GM18951 (cell line): ENCODE results near the gene PGAM5.
A peak's percentile ranks its signal among the peaks of the same experiment; 100 is the strongest.
"Not testable (repeated sequence)": the region's sequence is repeated elsewhere in the genome, so short reads cannot be mapped to it uniquely, and the experiment has no call there.

ENCODE experiments used
- POLR2A ChIP-seq: IDR thresholded peaks from 4 replicates; pipeline ENCODE4 v1.6.1; 2011; ENCODE audit warnings: mild to moderate bottlenecking; ENCODE audit not compliant: insufficient read length, insufficient read depth; ENCODE audit errors: extremely low read depth
- in situ Hi-C: fragments of 300-500 bp; cut with MboI; formaldehyde crosslinking; loops from one replicate; pipeline ENCODE4 v1.12.0; 2022; ENCODE audit warnings: low sequenced_read_pairs, mixed read lengths, inconsistent platforms; ENCODE audit not compliant: unreplicated experiment

Gene PGAM5

GRCh38 chr12:132736378-132736777, 25.7 kb downstream of the PGAM5 start:
- TF ChIP-seq POLR2A = peak; percentile 16
- in situ Hi-C loops = no loop called here

DNA sequence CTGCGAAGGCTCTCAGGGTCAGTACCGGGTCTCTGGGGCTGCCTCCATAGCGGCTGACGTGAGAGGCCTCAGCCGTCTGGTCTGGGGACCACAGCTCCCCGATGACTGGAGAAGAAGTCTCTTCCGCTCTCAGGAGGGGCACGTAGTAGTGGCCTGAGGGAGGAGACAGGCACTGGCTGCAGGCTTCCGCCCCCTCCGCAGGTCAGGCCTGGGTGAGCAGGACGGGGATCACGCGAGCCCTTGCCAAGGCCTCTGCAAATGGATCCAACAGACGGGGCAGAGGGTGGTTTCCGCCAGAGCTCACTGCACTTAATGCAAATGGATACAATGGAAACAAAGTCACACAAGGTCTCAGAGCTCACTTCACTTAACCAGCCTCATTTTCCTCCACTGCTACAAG, 26.3 kb downstream of the PGAM5 start:
- no peak for TF ChIP-seq POLR2A
- in situ Hi-C loops = no loop called here

GRCh38 chr12:132739600-132740312, 29.1 kb downstream of the PGAM5 start:
- TF ChIP-seq POLR2A = no peak
- in situ Hi-C loops = no loop called here

DNA sequence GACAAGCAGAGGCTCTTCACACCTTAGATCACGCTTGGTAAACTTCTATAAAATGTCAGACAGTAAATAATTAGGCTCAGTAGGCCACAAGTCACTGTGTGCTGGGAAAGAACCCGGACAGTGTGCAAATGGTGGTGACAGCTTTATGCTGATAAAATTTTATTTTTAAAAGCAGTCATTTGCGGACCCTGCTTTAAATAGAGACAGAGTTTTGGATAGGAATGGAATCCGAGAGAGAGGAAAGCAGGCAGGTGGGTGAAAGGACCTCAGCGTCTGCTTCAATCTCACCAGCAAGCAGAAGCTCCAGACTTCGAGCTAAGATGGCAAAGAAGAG, 29.6 kb downstream of the PGAM5 start:
- no peak for TF ChIP-seq POLR2A
- in situ Hi-C loops = no loop called here

DNA sequence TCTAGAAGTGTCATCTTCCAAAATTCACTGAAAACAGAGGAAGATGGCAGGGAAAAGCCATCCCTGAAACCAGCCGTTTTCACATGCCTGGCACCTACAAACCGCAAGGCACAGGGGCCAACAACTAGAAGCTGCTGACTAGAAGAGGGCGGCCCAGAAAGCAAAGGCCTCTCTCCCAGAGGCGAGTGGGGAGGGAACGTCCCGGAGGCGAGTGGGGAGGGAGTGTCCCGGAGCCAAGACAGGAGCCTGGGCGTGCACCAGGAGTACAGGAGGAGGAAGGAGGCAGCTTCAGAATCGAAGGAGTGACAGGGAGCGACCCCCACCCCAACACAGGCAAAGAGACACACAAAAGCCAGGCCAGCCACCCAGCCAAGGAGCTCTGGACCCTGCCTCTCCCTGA, 30.0 kb downstream of the PGAM5 start:
- TF ChIP-seq POLR2A = no peak
- in situ Hi-C loops = no loop called here

DNA sequence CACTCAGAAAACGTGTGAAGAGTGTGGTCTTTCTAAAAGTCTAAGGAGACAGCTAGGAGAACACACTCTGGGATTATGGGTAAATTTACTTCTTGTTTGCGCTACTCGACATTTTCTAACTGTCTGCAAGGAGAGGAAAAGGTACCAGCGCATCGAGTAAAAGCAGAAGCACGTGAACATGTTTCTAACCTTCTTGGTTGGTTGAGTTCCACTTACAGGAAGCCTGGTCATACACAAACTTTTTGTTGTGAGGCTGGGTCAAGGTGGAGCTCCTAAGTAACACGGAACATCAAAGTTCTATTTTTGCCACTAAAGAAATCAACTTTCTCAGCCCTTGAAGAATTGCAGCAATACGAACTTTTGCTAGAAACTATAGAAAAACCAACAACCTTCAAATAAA, 31.0 kb downstream of the PGAM5 start:
- no peak for TF ChIP-seq POLR2A
- in situ Hi-C loops = no loop called here

DNA sequence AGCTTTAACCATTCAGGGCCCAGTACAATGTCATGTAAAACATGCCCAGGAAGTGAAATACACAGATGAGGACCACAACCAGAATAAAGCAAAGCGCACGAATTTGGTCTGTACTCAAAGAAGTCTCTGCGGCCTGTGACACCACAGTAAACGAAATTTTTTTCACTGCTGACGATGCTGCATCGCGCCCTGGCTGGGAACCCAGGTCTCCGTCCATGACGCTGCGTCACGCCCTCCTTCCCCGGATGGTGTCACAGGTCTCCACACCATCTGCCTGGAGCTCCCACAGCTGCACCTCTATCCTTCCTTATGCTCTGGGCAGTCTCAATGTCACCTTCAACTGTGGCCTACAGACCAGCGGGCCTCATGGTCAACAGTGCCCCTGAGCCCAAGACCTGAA, 33.2 kb downstream of the PGAM5 start:
- in situ Hi-C loops = no loop called here
- no peak for TF ChIP-seq POLR2A

DNA sequence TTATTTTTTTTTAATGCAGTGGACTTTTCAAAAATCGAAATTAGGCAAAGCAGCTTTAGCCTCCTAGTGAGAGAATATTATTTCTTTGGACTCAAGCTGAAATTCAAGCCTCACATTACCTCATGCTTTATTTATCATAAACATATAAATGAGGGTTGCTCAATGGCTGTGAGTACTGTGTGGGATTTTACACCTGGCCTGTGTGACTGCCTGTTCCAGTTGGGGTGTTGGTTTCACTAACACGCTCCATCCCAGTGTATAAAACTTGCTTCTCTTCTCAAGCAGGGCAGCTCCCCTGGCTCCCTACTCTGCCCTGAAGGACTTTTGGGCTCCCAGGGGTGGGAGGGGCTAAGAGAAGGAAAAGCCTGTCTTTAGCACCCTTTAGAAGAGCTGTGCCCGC, 36.0 kb downstream of the PGAM5 start:
- no peak for TF ChIP-seq POLR2A
- in situ Hi-C loops = no loop called here

GRCh38 chr12:132747395-132747794, 36.8 kb downstream of the PGAM5 start:
- in situ Hi-C loops = no loop called here
- TF ChIP-seq POLR2A = no peak

- in situ Hi-C loops = no loop called here
- no peak for TF ChIP-seq POLR2A
Measured at GRCh38 chr12:132747896-132748295, 37.3 kb downstream of the PGAM5 start.

DNA sequence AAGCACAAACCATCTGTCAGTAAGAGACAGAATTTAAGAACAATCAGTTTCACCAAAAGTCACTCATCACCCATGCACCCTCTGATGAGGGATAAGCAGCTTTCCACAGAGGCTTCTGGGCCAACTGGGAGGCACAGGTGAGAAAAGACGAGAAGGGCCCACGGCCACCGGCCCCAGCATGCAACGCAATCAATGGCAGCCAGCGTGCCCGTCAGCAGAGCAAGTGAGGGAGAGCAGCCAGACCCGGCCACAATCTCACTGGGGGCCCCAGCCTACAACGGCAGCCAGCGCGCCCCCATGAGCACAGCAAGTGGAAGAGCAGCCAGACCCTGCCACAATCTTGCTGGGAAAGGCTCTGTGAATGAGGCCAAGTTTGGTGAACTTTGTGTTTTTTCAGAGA, 37.7 kb downstream of the PGAM5 start:
- TF ChIP-seq POLR2A = no peak
- in situ Hi-C loops = no loop called here

DNA sequence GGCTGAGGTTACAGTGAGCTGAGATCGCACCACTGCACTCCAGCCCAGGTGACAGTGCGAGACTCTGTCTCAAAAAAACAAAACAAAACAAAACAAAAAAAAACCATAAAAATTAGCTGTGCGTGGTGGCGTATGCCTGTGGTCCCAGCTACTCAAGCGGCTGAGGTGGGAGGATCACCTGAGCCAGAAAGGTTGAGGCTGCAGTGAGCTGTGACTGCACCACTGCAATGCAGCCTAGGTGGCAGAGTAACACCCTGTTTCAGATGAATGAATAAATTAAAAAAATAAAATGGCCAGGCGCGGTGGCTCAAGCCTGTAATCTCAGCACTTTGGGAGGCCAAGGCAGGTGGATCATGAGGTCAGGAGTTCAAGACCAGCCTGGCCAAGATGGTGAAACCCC, 43.0 kb downstream of the PGAM5 start:
- in situ Hi-C loops = not testable (repeated sequence)

GRCh38 chr12:132754160-132754932, 43.7 kb downstream of the PGAM5 start:
- in situ Hi-C loops = no loop called here
- no peak for TF ChIP-seq POLR2A

DNA sequence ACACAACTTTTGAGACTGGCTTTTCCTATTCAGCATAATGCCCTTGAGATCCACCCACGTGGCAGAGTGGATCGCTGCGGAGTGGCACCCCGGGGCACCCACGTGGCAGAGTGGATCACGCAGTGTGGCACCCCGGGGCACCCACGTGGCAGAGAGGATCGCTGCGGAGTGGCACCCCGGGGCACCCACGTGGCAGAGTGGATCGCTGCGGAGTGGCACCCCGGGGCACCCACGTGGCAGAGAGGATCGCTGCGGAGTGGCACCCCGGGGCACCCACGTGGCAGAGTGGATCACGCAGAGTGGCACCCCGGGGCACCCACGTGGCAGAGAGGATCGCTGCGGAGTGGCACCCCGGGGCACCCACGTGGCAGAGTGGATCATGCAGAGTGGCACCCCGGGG, 48.2 kb downstream of the PGAM5 start:
- in situ Hi-C loops = not testable (repeated sequence)
